A549 (cell line): Measurements from ENCODE around the gene PPP6R1. TPM values are rescaled to one million over a fixed set of nuclear protein-coding genes. Genes with fewer than 3 reads are reported as not detected.

ENCODE experiments used
- ATAC-seq, 2 experiments: fragments of 200-7000 bp in 1 of 2; fragments of >200 bp in 1 of 2; cut with Nextera tagmentation in 1 of 2; cut with Tn5 transposase in 1 of 2; 3 replicates each; pipeline versions ENCODE4 v1.8.0 to v1.9.1; 2018 to 2020; ENCODE audit warnings: mild to moderate bottlenecking in 1 of 2, moderate library complexity in 1 of 2
- CTCF ChIA-PET: fragments of 300-600 bp; sonication (Branson Sonifier 250); formaldehyde crosslinking; extraction: SDS; loops from one replicate; lab custom pipeline; 2021; ENCODE audit warnings: antibody characterized with exemption, inconsistent platforms; lab: Yijun Ruan, JAX
- POLR2A ChIA-PET: fragments of 350-600 bp; formaldehyde crosslinking; extraction: SDS; loops from one replicate; lab custom pipeline; 2021; ENCODE audit warnings: antibody characterized with exemption, inconsistent platforms; lab: Yijun Ruan, JAX
- DNase-seq, 2 experiments: peaks; one replicate each; pipeline versions ENCODE4 v3.0.0 to v3.0.0-alpha.2; 2011 to 2016; ENCODE audit warnings: low read depth in 1 of 2, low spot score in 1 of 2
- FAIRE-seq: peaks from 2 replicates; lab custom pipeline; 2011; peaks lifted over from hg19 to GRCh38; lab: Jason Lieb, UNC
- H3K27ac ChIP-seq, 2 experiments: fragments of >200 bp; sonication (Bioruptor Twin); formaldehyde crosslinking; 3 replicates each; pipeline ENCODE4 v1.5.1; 2016 to 2017
- H3K4me1 ChIP-seq: fragments of >200 bp; sonication (Bioruptor Twin); formaldehyde crosslinking; 3 replicates; pipeline ENCODE4 v1.6.1; 2016
- H3K4me2 ChIP-seq: fragments of >200 bp; sonication (Bioruptor Twin); formaldehyde crosslinking; 3 replicates; pipeline ENCODE4 v1.6.1; 2016
- H3K4me3 ChIP-seq: fragments of >200 bp; sonication (Bioruptor Twin); formaldehyde crosslinking; 3 replicates; pipeline ENCODE4 v1.5.1; 2016
- H3K9me3 ChIP-seq: fragments of >200 bp; sonication (Bioruptor Twin); formaldehyde crosslinking; 3 replicates; pipeline ENCODE4 v1.6.1; 2016
- ATOH8 ChIP-seq: fragments of 250-450 bp; sonication (Bioruptor Pico); IDR thresholded peaks from 2 replicates; pipeline ENCODE4 v1.5.0; 2020; ENCODE audit warnings: low read depth, mild to moderate bottlenecking, moderate library complexity
- BHLHE40 ChIP-seq: IDR thresholded peaks from 2 replicates; pipeline ENCODE4 v1.6.1; 2012; ENCODE audit warnings: low read depth, low read length, inconsistent platforms
- E2F6 ChIP-seq: IDR thresholded peaks from 2 replicates; pipeline ENCODE4 v1.6.1; 2012; ENCODE audit warnings: low read depth, borderline replicate concordance
- EHF ChIP-seq: fragments of 250-450 bp; sonication (Bioruptor Pico); IDR thresholded peaks from 2 replicates; pipeline ENCODE4 v1.5.0; 2020; ENCODE audit warnings: mild to moderate bottlenecking
- EP300 ChIP-seq, 2 experiments: fragments of >200 bp; sonication (Bioruptor Twin); formaldehyde crosslinking; IDR thresholded peaks; 2 replicates in 1 of 2; 3 replicates in 1 of 2; pipeline ENCODE4 v1.6.1; 2016 to 2017
- FOSL2 ChIP-seq, 2 experiments: fragments of 450-650 bp in 1 of 2; fragments of >200 bp in 1 of 2; sonication (Bioruptor Twin) in 1 of 2; formaldehyde crosslinking; IDR thresholded peaks; 2 replicates each; pipeline versions ENCODE4 v1.5.0 to v1.6.1; 2016 to 2020; ENCODE audit warnings: mild to moderate bottlenecking in 1 of 2, moderate library complexity in 1 of 2
- FOXS1 ChIP-seq: fragments of 250-450 bp; sonication (Bioruptor Pico); IDR thresholded peaks from 2 replicates; pipeline ENCODE4 v1.5.0; 2020; ENCODE audit warnings: mild to moderate bottlenecking, moderate library complexity
- GATA3 ChIP-seq: IDR thresholded peaks from 2 replicates; pipeline ENCODE4 v1.6.1; 2012; ENCODE audit warnings: borderline replicate concordance
- HOXA7 ChIP-seq: fragments of 250-450 bp; sonication (Bioruptor Pico); IDR thresholded peaks from 2 replicates; pipeline ENCODE4 v1.5.0; 2020; ENCODE audit warnings: mild to moderate bottlenecking, moderate library complexity
- HOXB5 ChIP-seq: fragments of 250-450 bp; sonication (Bioruptor Pico); IDR thresholded peaks from 2 replicates; pipeline ENCODE4 v1.5.0; 2020; ENCODE audit warnings: mild to moderate bottlenecking, moderate library complexity
- JUN ChIP-seq, 2 experiments: fragments of >200 bp; sonication (Bioruptor Twin); formaldehyde crosslinking; IDR thresholded peaks; 2 replicates in 1 of 2; 3 replicates in 1 of 2; pipeline ENCODE4 v1.6.1; 2016 to 2017
- JUNB ChIP-seq: fragments of >200 bp; sonication (Bioruptor Twin); formaldehyde crosslinking; IDR thresholded peaks from 2 replicates; pipeline ENCODE4 v1.6.1; 2016
- MAX ChIP-seq: IDR thresholded peaks from 2 replicates; pipeline ENCODE4 v1.6.1; 2012
- MYC ChIP-seq: IDR thresholded peaks from 2 replicates; pipeline ENCODE4 v1.6.1; 2012; ENCODE audit warnings: mild to moderate bottlenecking, inconsistent platforms, low read length, improper control_type of control experiment, borderline replicate concordance
- NFE2L2 ChIP-seq: fragments of 150-350 bp; conservative IDR thresholded peaks from 2 replicates; pipeline ENCODE4 v1.6.1; 2014; ENCODE audit warnings: low read length
- NPAS2 ChIP-seq: fragments of 250-450 bp; sonication (Bioruptor Pico); IDR thresholded peaks from 2 replicates; pipeline ENCODE4 v1.8.0; 2022; ENCODE audit warnings: mild to moderate bottlenecking, moderate library complexity, borderline replicate concordance
- PBX3 ChIP-seq: IDR thresholded peaks from 2 replicates; pipeline ENCODE4 v1.6.1; 2012
- PHF8 ChIP-seq: fragments of 200-600 bp; sonication (generic); IDR thresholded peaks from 2 replicates; pipeline ENCODE4 v1.6.1; 2016; ENCODE audit warnings: low read depth, mild to moderate bottlenecking, antibody characterized with exemption, moderate library complexity, borderline replicate concordance
- POLR2A ChIP-seq: IDR thresholded peaks from 2 replicates; pipeline ENCODE4 v1.6.1; 2012; ENCODE audit warnings: mild to moderate bottlenecking, low read length
- RARB ChIP-seq: fragments of 250-450 bp; sonication (Bioruptor Pico); IDR thresholded peaks from 2 replicates; pipeline ENCODE4 v1.8.0; 2021; ENCODE audit warnings: mild to moderate bottlenecking, moderate library complexity
- RNF2 ChIP-seq: fragments of 200-600 bp; sonication (generic); IDR thresholded peaks from 2 replicates; pipeline ENCODE4 v1.6.1; 2016; ENCODE audit warnings: low read depth, mild to moderate bottlenecking, antibody characterized with exemption, moderate library complexity, borderline replicate concordance
- SMC3 ChIP-seq: fragments of >200 bp; sonication (Bioruptor Twin); formaldehyde crosslinking; IDR thresholded peaks from 3 replicates; pipeline ENCODE4 v1.6.1; 2018; ENCODE audit warnings: inconsistent platforms
- TFCP2L1 ChIP-seq: fragments of 250-450 bp; sonication (Bioruptor Pico); IDR thresholded peaks from 2 replicates; pipeline ENCODE4 v1.5.0; 2021; ENCODE audit warnings: mild to moderate bottlenecking
- TP53 ChIP-seq: fragments of 250-450 bp; sonication (Bioruptor Pico); IDR thresholded peaks from 2 replicates; pipeline ENCODE4 v1.5.0; 2021; ENCODE audit warnings: mild to moderate bottlenecking, moderate library complexity
- ZFP36 ChIP-seq: fragments of 450-650 bp; IDR thresholded peaks from 2 replicates; pipeline ENCODE4 v1.6.1; 2014; ENCODE audit warnings: borderline replicate concordance; ENCODE audit not compliant: partially characterized antibody
- ZNF302 ChIP-seq: fragments of 250-450 bp; sonication (Bioruptor Pico); IDR thresholded peaks from 2 replicates; pipeline ENCODE4 v1.9.0; 2021; ENCODE audit warnings: inconsistent platforms, mild to moderate bottlenecking, moderate library complexity
- WGBS: methylation state at CpG from one replicate; pipeline ENCODE4 v1.1.6; 2017; ENCODE audit errors: missing lambda C conversion rate; 5-methylcytosine and 5-hydroxymethylcytosine counted together
- polyA plus RNA-seq, 4 experiments: library from polyadenylated mRNA; depleted of rRNA in 3 of 4; stranded (reverse); fragments of >200 nt; fragmentation: RNase III in 1 of 4; extraction: RNeasy Plus Mini Kit Qiagen cat#74134 plus additional on column Dnase treatment in 1 of 4; gene quantifications; 2 replicates in 3 of 4; 3 replicates in 1 of 4; pipeline ENCODE4 v1.2.3, GENCODE V29; 2011 to 2017

PPP6R1 gene
- polyA plus RNA-seq, 2 of the 4 experiments (the other 2 are of a cell fraction), result 42.9 to 78.0 TPM

- Histone ChIP-seq H3K27ac (no peak overlapping the region), H3K4me1 (no peaks in the 10 kb centered on the region), H3K9me3 (no peaks in the 10 kb centered on the region), H3K4me3 (no peak overlapping the region), H3K4me2 (no peak overlapping the region)
- CTCF ChIA-PET, result interaction anchor here (0.7 to 2.5 kb wide), 5 partner anchors 10 to 104 kb away, joined by 3 to 10 read pairs (median 5); no protein-coding TSS in a partner anchor
- DNase-seq (peak in 1 of 2 experiments; percentile 64), FAIRE-seq (no peak), ATAC-seq (peak; percentile 46 to 73; a peak in 4 of 6 replicates)
- TF ChIP-seq JUN (IDR thresholded peaks at IDR 0.05), result no peak
- no peak for TF ChIP-seq EHF (CRISPR knock-in tag)
- no peak for TF ChIP-seq BHLHE40
- POLR2A ChIA-PET, result interaction anchor here (1.0 kb wide), 1 partner anchor 14 kb away, joined by 5 read pairs; no protein-coding TSS in a partner anchor
- 88% methylated on average over 10 of the region's 10 CpGs for WGBS
Observed at GRCh38 chr19:55196803-55197202, 62.0 kb downstream of the PPP6R1 start.

GRCh38 chr19:55193481-55193880, 65.3 kb downstream of the PPP6R1 start:
- TF ChIP-seq PHF8, result no peak
- no peak for TF ChIP-seq FOXS1 (CRISPR knock-in tag)
- TF ChIP-seq ATOH8 (CRISPR knock-in tag), result no peak
- ChIA-PET POLR2A (interaction anchor here (0.7 kb wide), 1 partner anchor 19 kb away, joined by 3 read pairs; no protein-coding TSS in a partner anchor), CTCF (interaction anchor here (0.6 to 3.4 kb wide), 10 partner anchors 11 to 274 kb away, joined by 3 to 14 read pairs (median 4); partner anchors contain the start of genes DNAAF3, SYT5 and TMEM238)
- DNase-seq (no peak), FAIRE-seq (no peak), ATAC-seq (no peak)
- 91% methylated on average over 12 of the region's 12 CpGs for WGBS
- Histone ChIP-seq H3K4me2 (no peak overlapping the region), H3K4me1 (peaks cover 14% of the 10 kb centered on the region), H3K27ac (no peak overlapping the region), H3K9me3 (no peaks in the 10 kb centered on the region), H3K4me3 (no peak overlapping the region)

- POLR2A ChIA-PET, result interaction anchor here (0.6 to 1.6 kb wide), 7 partner anchors 10 to 399 kb away, joined by 3 to 7 read pairs (median 5); partner anchors contain the start of genes PPP1R12C, PPP6R1, PTPRH and SYT5
- ATAC-seq (peak; percentile 97 to 99), DNase-seq (peak; percentile 99), FAIRE-seq (peak; percentile 99)
- H3K4me3 ChIP-seq, result peak overlapping the region; percentile 24; the same call in 2 of the 3 replicates
- CTCF ChIA-PET, result interaction anchor here (0.8 to 2.3 kb wide), 11 partner anchors 10 to 194 kb away, joined by 3 to 9 read pairs (median 3); partner anchors contain the start of genes DNAAF3, SYT5 and TMEM190
- H3K27ac ChIP-seq, result peak overlapping the region; percentile 73 to 90
- H3K4me1 ChIP-seq, result peaks cover 14% of the 10 kb centered on the region
- WGBS, result 1% methylated on average over 15 of the region's 15 CpGs
- peak overlapping the region; percentile 73 for H3K4me2 ChIP-seq
- no peaks in the 10 kb centered on the region for H3K9me3 ChIP-seq
- TF ChIP-seq ZFP36, result no peak
- no peak for TF ChIP-seq TFCP2L1 (CRISPR knock-in tag)
- peak; percentile 92 for TF ChIP-seq NPAS2 (CRISPR knock-in tag)
- TF ChIP-seq JUN (IDR thresholded peaks at IDR 0.05), result peak; percentile 77 to 84; a peak in 3 of 5 replicates
- no peak for TF ChIP-seq ZNF302 (CRISPR knock-in tag)
- no peak for TF ChIP-seq HOXA7 (CRISPR knock-in tag)
- no peak for TF ChIP-seq RNF2
- peak in 1 of 2 experiments; percentile 61; a peak in 2 of 5 replicates for TF ChIP-seq EP300 (IDR thresholded peaks at IDR 0.05)
- no peak for TF ChIP-seq NFE2L2
- TF ChIP-seq TP53, result 0 out of 2 replicates have a peak, but pooled peaks have one; percentile 24
- peak; percentile 99 for TF ChIP-seq MAX
- peak; percentile 90 for TF ChIP-seq BHLHE40
- TF ChIP-seq PHF8, result no peak
- peak; percentile 90 for TF ChIP-seq E2F6
- peak; percentile 25; the same call in 1 of the 3 replicates for TF ChIP-seq SMC3
- TF ChIP-seq JUNB, result peak; percentile 65
- no peak for TF ChIP-seq RARB (CRISPR knock-in tag)
- TF ChIP-seq GATA3, result peak; percentile 34; the same call in 1 of the 2 replicates
- peak; percentile 63; the same call in 1 of the 2 replicates for TF ChIP-seq ATOH8 (CRISPR knock-in tag)
- peak; percentile 80 for TF ChIP-seq HOXB5
- TF ChIP-seq POLR2A, result peak; percentile 45
- TF ChIP-seq PBX3, result no peak
- TF ChIP-seq FOSL2 (IDR thresholded peaks at IDR 0.05), result peak; percentile 63; the same call in 1 of the 2 replicates
- peak; percentile 95 for TF ChIP-seq FOSL2 (CRISPR knock-in tag; IDR thresholded peaks at IDR 0.05)
- peak; percentile 98 for TF ChIP-seq MYC
Observed at GRCh38 chr19:55189403-55189835, 69.4 kb downstream of the PPP6R1 start.
